Suprapubic skin (tissue), 3 donors: ENCODE measurements around the gene ZNF302.

Source experiments
- POLR2A ChIP-seq, 2 donors: fragments of 450-650 bp; IDR thresholded peaks; one replicate each; pipeline ENCODE4 v1.6.1; 2017; ENCODE audit warnings: antibody characterized with exemption in 2 of 2, mild to moderate bottlenecking in 2 of 2, moderate library complexity in 2 of 2
- TF ChIP-seq, protein P1 (sequence below), 2 donors: fragments of 200-600 bp in 1 of 2; fragments of 450-650 bp in 1 of 2; sonication (generic) in 1 of 2; IDR thresholded peaks; one replicate each; pipeline ENCODE4 v1.5.1; 2016 to 2019; ENCODE audit warnings: antibody characterized with exemption in 2 of 2, mild to moderate bottlenecking in 1 of 2, moderate library complexity in 1 of 2

DNA sequence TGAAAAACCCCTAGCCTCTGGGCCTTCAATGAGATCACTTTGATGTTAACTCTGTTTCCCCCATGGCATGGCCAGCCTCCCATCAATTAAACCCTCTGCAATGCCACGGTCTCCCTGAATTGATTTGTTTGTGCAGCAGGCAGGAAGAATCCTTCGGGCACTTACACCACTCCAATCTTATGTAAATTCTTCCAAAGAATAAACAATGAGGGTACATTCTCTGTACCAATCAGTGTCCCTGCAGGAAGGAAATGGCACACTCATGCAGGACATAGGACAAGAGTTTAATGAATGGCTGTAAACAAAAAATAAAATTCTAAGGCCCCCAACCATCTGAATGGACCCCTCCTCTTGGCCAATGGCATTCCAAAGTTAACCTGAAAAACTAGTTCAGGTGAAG lies 22.7 kb upstream of the ZNF302 start:
- TF ChIP-seq, protein P1, sequence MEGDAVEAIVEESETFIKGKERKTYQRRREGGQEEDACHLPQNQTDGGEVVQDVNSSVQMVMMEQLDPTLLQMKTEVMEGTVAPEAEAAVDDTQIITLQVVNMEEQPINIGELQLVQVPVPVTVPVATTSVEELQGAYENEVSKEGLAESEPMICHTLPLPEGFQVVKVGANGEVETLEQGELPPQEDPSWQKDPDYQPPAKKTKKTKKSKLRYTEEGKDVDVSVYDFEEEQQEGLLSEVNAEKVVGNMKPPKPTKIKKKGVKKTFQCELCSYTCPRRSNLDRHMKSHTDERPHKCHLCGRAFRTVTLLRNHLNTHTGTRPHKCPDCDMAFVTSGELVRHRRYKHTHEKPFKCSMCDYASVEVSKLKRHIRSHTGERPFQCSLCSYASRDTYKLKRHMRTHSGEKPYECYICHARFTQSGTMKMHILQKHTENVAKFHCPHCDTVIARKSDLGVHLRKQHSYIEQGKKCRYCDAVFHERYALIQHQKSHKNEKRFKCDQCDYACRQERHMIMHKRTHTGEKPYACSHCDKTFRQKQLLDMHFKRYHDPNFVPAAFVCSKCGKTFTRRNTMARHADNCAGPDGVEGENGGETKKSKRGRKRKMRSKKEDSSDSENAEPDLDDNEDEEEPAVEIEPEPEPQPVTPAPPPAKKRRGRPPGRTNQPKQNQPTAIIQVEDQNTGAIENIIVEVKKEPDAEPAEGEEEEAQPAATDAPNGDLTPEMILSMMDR (IDR thresholded peaks at IDR 0.05), result no peak
- no peak for TF ChIP-seq POLR2A (IDR thresholded peaks at IDR 0.05)
